ENCODE results near the gene CCNE1. TPM values are rescaled to one million over a fixed set of nuclear protein-coding genes. Genes with fewer than 3 reads are reported as not detected.

The CCNE1 gene
- total RNA-seq, 1 experiment from 2014 or later, result 40.2 TPM

DNA sequence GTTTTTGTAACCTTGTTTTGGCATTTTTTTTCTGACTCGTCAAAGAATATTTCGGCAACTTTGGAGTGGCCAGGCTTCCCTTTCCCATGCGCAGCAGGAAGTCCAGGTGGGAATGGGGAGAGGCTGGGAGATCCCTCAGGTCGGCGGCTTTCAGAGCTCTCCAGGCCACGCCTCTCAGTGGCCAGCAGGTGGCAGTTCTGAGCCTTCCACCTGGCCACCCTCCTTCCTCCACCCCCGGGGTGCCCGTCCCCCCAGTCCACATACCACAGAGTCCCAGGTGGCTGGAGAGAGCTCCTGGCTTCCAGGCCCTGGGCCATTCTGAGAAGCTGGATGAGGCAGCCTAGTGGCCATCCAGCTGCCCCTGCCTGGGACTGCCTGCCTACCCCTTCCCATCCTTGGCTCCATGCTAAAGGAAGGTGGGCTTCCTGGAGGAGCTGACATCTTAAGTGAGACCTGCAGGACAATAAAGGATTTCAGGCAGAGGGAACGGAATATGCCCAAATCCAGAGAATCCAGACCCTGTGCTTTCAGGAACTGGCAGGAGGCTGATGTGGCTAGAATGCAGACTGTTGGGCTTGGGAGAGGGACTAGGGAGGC, 46.3 kb downstream of the CCNE1 start:
- no peaks in the 10 kb centered on the region for H3K79me2 ChIP-seq (ENCODE audit: insufficient read depth, low read length)
- H3K27ac Mint-ChIP-seq, result no peak overlapping the region; a peak in 1 of 7 replicates

More for the DNA sequence above, 46.3 kb downstream of the CCNE1 start:
- Histone ChIP-seq H3K23me2 (ENCODE audit: insufficient read length, low read depth, low read length, poor library complexity, severe bottlenecking) (no peaks in the 10 kb centered on the region), H3K56ac (ENCODE audit: insufficient read length, low read depth, low read length) (no peak overlapping the region), H3K4ac (ENCODE audit: low read depth, low read length) (no peak overlapping the region), H4K5ac (ENCODE audit: insufficient read length, low read depth, low read length) (no peak overlapping the region), H3K27me3 (ENCODE audit: insufficient read depth, low read length) (no peaks in the 10 kb centered on the region), H2BK15ac (ENCODE audit: low read depth, low read length) (no peak overlapping the region), H4K91ac (ENCODE audit: insufficient read length, low read depth, low read length) (no peak overlapping the region), H3T11ph (ENCODE audit: low read length) (no peak overlapping the region), H3K23ac (ENCODE audit: insufficient read length, low read depth, low read length) (no peak overlapping the region), H4K20me1 (ENCODE audit: control insufficient read depth, insufficient read depth, insufficient read length) (no peaks in the 10 kb centered on the region), H3K79me1 (ENCODE audit: insufficient read depth, low read depth, low read length, poor library complexity, severe bottlenecking) (no peaks in the 10 kb centered on the region), H3K4me2 (ENCODE audit: insufficient read depth, insufficient read length, low read length) (no peak overlapping the region), H4K8ac (replicated peaks; ENCODE audit: insufficient read length, low read depth, low read length) (no peak overlapping the region), H2AK5ac (ENCODE audit: insufficient read length, low read length) (no peak overlapping the region), H3K27ac (ENCODE audit: insufficient read length, low read depth, low read length) (no peak overlapping the region), H3K14ac (ENCODE audit: insufficient read depth, low read length) (no peak overlapping the region), H2AFZ (ENCODE audit: low read length) (no peak overlapping the region), H3K9me3 (ENCODE audit: control insufficient read depth, low read depth, low read length) (no peaks in the 10 kb centered on the region), H3K18ac (ENCODE audit: insufficient read length, low read depth, low read length) (no peak overlapping the region), H2BK5ac (ENCODE audit: insufficient read length, low read length) (no peak overlapping the region), H3K9ac (ENCODE audit: extremely low read depth, insufficient read length, low read length) (no peak overlapping the region), H2BK12ac (ENCODE audit: insufficient read length, low read depth, low read length) (no peak overlapping the region), H2BK20ac (ENCODE audit: low read depth, low read length, poor library complexity, severe bottlenecking) (no peak overlapping the region), H3K4me1 (ENCODE audit: insufficient read depth, low read length) (no peaks in the 10 kb centered on the region; the same call in 1 of the 2 replicates), H2BK120ac (ENCODE audit: low read depth, low read length, poor library complexity, severe bottlenecking) (no peak overlapping the region)
- WGBS (ENCODE audit: extremely low coverage, insufficient read length, low lambda C conversion rate), result no CpG with 5 or more reads among the region's 9 CpGs
- TF ChIP-seq CTCF (conservative IDR thresholded peaks at IDR 0.05), result peak; percentile 83
- no peaks in the 10 kb centered on the region for H3K36me3 Mint-ChIP-seq (ENCODE audit: insufficient read depth in 1 of 3, low read depth in 3 of 3)
- no peak overlapping the region; a peak in 1 of 5 replicates for H3K4me3 Mint-ChIP-seq
- DNase-seq, result peak; percentile 84
- H3K27me3 Mint-ChIP-seq (ENCODE audit: low read depth), result peaks cover 8% of the 10 kb centered on the region
- H3K4me1 Mint-ChIP-seq, result peaks cover 12 to 23% of the 10 kb centered on the region in 2 experiments
- no peaks in the 10 kb centered on the region for H3K9me3 Mint-ChIP-seq

All from H9 (cell line).